ENCODE measurements around the gene ALAD.
"Not testable (repeated sequence)": the region's sequence is repeated elsewhere in the genome, so short reads cannot be mapped to it uniquely, and the experiment has no call there.

ALAD gene

DNA sequence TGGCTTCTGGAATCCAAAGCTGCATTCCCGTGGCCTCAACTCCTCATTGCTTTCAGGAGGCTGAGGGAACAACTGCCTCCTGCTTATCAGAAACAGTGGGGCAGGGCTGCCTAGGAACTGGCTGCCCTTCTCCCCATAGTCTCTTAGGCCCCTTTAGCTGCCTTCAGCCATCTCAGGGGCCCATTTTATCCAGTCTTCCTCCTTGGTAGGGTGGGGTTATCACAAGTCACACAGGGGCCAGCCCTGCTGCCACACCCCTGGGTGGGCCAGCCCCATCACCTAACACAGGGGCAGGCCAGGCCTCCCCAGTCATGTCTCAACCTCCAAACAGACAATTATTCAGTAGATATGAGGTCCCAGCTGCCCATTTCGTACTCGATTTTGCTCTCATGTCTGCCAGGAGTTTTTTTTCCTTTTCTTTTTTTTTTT is 3.9 kb downstream of the ALAD start:
- FAIRE-seq = no peak

DNA sequence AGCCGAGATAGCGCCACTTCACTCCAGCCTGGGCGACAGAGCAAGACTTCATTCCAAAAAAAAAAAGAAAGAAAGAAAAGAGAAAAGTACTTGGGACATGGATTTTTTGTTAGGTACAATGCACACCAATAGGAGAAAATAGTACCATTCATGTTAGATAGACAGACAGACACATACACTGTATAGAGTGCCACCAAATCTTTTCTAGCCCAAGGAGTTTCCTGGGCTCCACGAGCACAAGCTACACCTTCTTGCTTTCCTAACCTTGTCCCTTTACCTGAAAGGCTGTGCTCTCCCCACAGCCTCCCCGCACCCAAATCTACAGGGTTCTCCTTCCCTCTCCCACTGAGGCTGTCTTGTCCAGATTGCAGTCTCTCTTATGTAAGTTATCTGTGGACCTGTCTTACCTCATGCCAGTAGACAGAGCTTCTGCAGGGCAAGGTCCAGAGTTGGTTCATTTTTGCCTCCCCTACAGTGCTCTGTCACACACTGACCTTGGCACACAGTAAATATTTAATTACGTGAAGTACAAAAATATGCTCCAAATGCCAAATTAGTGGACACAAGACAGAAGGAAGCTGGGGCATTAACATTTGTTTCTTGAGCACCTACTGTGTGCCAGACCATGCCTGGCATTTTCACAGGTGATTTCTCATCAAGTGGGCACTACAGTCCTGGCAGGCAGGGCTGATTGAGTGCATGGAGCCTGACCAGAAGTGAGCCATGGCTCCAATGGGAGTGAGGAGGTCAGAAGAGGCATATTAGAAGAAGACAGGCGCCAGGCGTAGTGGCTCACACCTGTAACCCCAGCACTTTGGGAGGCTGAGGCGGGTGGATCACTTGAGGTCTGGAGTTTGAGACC is 5.9 kb downstream of the ALAD start:
- no peak for FAIRE-seq

DNA sequence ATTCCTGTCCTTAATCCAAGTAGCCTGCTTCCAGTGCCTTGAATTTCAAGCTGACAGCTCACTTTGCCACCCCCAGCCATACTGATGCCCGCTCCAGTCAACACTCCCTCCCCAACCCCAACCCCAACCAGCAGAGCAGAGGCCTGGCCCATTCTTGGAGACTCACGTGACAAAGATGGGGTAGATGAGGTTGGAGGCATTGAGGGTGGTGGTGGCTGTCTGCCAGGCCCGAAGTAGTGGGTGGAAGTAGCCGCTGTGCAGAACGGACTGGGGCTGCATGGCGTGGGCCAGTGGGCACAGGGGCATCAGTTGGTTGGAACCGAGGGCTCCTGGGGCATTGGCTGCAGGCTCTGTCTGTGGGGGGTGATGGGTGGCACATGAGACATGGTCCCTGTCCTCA is 7.8 kb downstream of the ALAD start:
- FAIRE-seq = no peak

DNA sequence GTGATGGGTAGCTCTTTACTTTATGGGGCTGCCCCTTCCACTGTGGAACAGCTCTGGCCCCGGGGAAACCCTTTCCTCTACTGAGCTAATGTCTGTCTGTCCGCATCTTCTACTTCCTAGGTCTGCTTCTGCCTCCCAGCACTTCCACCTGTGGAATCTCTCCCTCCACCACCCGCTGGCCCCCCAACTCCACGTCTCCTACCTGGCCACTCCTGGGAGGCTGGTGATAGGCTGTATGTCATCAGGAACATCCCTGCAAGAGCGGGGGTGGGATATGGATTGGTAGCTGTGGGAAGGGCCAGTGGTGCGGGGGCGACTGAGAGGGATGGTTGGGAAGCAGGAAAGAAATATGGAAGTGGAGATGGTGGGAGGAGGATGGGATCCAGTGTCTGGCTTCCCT is 9.2 kb downstream of the ALAD start:
- no peak for FAIRE-seq

DNA sequence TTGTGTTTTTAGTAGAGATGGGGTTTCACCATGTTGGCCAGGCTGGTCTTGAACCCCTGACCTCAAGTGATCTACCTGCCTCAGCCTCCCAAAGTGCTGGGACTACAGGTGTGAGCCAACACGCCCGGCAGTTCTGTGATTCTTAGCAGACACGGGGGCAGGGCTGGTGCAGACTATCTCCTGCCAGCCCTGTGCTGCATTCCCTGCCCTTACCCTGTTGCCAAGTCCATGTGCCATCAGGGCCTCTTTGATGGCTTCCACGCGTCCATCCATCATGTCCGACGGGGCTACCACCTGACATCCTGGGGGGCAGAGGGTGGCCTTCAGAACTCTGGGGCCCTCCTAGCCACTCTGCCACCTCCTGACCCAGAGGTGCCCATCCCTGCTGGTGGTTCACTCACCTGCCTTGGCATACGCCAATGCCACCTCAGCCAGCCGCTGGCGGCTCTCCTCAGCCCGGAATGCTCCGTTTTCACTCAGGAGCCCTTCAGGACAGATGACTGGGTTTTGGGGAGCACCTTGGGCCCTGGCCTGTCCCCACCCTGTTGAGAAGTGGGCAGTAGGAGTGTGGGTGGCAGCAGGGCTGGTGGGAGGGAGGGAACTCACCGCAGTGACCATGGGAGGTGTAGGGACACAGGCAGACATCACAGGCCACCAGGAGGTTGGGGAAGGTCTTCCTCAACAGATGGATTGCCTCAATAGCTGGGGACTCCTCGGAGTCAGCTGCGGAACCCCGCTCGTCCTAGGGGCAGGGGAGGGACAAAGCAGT is 10.7 kb downstream of the ALAD start:
- no peak for FAIRE-seq

DNA sequence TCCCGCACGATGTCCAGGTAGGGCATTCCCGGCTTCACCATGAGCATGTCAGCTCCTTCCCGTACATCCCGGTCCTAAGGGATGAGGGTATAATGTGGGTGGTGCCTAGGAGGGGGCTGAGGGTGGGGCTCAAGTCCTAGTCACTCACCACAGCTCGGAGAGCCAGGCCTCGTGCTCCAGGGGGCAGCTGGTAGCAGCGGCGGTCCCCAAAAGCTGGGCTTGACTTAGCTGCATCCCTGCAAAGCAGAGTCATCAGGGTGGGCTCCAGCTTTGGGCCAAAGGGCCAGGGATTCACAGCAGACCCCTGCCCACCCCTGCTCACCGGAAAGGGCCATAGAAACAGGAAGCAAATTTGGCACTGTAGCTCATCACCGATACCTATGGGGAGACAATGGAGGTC is 11.6 kb downstream of the ALAD start:
- no peak for FAIRE-seq

DNA sequence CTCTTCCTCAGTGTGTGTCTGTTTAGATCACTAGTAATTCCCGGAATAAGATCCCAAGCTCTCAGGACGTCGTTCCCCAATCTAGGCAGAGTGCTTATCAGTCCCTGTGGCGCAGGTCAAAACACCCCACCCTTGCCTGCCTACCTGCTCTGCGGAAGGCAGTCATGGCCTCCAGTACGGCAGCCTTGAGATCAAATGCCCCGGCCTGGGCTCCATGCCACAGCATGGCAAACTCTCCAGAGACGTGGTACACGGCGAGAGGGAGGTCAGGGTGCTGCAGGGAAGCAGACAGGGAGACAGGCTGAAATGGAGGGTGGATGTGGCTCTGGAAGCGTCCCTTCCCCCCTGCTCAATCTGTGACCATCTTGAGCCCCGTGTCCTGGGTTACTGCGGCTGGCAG is 12.3 kb downstream of the ALAD start:
- no peak for FAIRE-seq

DNA sequence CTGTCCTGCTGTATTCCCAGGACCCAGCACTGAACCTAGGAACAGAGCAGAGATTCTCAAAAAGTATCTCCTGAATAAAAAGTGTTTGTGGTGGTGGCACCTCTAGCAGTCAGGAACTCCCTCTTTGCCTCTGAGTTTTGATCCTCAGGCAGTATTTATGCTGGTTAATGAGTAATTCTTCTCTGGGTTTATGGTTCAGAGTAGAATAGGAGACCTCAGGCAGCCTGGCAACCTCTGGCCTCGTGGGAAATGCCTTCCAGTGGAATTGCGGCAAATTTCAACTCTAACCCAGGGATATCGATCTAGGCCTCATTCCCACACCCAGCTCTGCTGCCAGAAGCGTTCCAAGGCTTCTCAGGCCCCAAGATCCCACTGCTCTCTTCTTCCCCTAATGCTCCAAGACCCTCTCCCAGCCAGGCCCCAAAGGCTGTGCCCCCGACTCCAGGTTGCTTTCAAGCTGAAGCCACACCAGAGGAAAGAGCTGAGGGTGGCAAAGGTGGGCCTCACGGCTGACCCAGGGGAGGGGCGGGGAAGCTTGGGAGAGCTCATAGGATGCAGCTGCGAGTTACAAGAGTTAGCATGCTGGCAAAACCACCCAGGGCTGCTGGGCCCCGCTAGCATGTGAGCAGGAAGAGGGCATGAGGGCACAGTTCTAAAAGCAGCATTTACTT is 13.4 kb downstream of the ALAD start:
- no peak for FAIRE-seq

DNA sequence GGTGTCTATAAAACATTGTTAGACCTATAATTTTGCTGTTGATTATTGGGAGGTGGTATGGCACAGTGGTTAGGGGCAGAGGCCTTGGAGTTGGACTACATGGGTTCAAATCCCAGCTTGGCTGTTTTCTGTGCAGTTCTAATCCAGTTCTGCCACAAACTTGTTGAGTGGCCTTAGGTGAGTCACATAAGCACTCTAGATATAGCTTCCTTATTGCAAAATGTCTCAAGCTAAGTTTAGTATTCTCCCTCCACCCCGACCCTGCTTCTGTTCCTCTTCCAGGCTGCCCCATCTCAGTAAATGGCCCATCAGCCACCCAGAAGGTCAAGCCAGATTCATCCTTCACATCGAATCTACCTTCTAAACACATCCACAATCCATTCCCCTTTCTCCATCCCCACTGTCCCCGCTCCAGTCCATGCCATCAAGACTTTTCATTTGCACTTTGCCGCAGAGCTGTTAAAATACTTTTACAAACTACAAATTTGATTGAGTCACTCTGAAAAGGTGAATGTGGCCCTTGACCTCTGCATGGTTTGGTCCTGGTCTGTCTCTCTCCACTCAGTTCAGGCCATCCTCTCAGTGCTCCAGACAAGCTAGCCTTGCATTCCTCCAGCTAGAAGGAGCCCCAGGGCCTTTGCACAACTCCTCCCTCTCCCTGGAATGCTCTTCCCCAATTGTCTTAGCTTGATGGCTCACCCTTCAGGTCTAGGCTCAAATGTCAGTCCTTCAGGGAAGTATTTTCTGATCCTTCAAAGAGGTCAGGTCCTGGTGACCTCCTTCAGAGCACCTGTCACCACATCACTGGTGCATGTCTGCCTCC is 14.3 kb downstream of the ALAD start:
- FAIRE-seq = no peak

DNA sequence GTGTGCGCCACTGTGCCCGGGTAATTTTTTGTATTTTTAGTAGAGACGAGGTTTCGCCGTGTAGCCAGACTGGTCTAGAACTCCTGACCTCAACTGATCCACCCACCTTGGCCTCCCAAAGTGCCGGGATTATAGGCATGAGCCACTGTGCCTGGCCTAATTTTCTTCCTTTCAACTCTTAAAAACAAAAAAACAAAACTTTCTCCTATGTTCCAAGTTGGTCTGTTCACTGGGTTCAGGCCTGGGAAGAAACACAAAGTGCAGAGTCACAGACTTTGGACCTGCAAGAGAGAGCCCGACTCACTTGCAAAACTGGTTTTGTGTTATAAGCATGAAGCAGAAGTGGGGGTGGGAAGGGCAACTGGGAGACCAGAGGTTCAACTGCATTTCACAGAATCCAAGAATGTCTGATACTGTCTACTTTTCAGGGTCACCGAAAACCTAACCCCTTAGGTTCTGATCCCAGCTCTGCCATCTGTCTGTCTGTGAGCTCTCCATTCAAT is 19.1 kb downstream of the ALAD start:
- FAIRE-seq = no peak

DNA sequence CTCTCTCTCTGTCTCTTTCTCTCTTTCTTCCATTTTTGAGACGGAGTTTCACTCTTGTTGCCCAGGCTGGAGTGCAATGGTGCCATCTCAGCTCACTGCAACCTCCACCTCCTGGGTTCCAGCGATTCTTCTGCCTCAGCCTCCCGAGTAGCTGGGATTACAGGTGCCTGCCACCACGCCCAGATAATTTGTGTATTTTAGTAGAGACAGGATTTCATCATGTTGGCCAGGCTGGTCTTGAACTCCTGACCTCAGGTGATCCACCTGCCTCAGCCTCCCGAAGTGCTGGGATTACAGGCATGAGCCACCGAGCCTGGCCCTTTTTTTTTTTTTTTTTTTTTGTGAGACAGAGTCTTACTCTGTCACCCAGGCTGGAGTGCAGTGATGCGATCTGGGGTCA is 19.6 kb downstream of the ALAD start:
- not testable (repeated sequence) for FAIRE-seq

DNA sequence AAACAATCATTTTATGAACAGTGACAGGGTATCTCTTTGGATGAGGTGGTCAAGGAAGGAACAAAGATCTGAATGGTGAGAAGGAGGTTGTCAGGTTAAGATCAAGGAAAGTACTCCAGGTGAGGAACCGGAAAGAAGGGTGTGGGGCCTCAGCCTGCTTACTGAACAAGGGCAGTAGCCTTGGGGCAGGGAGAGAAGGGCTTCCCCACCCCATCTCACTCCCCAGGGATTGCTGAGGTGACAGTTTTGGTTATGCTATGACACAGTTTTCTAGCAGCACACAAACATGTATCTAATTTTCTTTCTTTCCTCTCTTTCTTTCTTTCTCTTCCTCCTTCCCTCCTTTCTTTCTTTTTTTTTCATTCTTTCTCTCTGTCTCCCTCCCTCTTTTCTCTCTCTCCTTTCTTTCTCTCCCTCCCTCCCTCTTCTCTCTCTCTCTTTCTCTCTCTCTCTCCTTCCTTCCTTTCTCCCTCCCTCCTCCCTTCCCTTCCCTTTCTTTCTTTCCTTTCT is 20.2 kb downstream of the ALAD start:
- no peak for FAIRE-seq

DNA sequence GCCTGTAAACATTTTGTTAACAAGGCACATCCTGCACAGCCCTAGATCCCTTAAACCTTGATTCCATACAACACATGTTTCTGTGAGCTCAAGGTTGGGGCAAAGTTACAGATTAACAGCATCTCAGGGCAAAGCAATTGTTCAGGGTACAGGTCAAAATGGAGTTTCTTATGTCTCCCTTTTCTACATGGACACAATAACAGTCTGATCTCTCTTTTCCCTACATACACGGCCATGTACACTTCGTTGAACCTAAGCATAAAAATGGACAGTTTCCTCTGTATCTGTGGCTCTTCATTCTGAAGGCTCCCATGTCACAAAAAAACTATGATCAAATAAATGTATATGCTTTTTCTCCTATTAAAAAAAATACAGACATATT is 21.3 kb downstream of the ALAD start:
- not testable (repeated sequence) for FAIRE-seq

DNA sequence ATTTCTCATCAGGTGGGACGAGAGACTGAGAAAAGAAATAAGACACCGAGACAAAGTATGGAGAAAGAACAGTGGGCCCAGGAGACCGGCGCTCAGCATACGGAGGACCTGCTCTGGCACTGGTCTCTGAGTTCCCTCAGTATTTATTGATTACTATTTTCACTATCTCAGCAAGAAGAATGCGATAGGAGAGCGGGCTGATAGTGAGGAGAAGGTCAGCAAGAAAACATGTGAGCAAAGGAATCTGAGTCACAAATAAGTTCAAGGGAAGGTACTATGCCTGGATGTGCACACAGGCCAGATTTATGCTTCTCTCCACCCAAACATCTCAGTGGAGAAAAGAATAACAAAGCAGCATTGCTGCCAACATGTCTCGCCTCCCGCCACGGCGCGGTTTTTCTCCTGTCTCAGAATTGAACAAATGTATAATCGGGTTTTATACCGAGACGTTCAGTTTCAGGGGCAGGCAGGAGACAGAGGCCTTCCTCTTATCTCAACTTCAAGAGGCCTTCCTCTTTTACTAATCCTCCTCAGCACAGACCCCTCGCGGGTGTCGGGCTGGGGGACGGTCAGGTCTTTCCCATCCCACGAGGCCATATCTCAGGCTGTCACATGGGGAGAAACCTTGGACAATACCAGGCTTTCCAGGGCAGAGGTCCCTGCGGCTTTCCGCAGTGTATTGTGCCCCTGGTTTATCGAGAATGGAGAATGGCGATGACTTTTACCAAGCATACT is 21.8 kb downstream of the ALAD start:
- not testable (repeated sequence) for FAIRE-seq

DNA sequence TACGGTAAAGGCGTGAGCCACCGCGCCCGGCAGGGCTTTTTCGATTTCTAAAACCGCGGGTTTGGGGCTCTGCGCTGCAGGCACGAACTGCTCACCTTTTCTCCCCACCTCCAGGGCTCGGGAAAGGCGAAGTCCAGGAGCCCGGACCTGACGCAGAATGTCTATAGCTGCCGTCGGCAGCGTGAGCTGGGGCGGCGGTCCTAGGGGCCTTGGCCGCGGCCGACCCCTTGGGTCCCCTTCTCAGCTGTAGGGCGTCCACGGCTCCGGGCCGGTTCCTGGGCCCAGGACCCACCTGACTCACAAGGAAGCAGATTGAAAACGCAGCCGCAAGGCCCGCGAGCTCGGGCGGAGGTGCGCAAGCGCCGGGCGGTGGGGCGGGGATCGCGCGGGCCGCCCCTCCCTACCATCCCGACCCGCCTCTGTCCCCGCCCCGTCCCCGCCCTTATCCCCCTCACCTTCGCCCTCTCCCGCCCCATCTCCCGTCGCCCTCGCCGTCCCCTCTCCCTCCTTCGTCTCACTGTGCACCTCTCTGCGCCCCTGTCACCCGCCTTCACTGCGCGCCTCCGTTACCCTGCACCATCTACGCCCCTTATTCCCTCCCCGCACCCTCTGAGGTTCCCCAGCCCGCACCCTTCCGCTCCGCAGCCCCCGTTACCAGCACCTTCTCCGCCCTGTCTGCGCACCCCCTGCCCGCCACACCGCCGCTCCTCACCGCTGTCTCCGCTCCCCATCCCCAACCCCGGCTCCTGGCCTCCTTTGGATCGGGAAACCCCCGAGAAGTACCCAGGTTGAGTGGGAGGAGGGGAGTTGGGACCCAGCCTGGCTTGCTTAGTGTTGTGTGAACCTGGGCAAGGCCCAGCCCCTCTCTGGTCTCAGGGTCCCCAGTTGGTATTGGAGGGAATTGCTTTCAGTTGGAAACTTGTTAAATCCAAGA is 24.2 kb downstream of the ALAD start, which contains the start of gene HDHD3:
TSS of gene HDHD3 (minus strand) at position 353 of the 934 bp plus-strand sequence. CDS start 2,632 bp downstream, outside the sequence.
- no peak for FAIRE-seq

DNA sequence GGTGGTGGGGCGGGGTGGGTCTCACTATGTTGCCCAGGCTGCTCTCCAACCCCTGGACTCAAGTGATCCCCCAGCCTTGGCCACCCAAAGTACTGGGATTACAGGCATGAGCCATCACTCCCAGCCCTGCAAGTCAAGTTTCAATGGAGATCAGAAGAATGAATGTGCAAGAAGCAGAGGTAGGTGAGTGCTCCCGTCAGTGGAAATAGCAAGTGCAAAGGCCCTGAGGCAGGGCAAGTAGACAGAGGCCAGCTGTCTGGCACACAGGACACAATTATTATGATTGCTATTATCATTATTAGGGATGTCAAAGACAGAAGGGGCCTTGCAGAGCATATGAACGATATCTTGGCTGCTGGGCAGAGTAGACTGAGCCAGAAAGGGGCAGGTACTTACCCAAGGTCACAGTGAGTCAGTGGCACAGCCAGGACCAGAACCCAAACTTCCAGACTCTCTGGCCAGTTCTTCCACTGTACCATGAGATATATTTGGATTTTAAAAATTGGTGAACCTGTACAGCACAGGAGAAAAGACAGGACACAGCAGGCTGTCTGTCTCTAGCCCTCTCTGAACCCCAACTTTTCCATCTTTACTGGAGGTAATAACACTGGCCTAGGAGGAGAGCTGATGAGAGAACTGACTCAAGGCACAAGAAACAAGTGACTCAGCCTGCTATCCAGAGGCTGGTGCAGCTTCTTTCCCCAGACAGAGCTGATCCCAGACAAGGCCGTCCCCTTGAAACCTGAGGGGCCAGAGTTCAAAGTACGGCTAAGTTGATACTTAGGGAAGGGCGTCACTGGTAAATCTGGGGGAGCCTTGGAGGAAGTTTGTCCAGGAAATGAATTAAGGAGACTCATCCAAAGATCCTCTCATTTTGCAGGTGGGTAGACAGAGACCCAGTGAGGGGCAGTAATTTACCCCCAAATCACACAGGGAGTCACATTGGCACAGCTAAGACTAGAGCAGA is 25.7 kb downstream of the ALAD start:
- FAIRE-seq = no peak

DNA sequence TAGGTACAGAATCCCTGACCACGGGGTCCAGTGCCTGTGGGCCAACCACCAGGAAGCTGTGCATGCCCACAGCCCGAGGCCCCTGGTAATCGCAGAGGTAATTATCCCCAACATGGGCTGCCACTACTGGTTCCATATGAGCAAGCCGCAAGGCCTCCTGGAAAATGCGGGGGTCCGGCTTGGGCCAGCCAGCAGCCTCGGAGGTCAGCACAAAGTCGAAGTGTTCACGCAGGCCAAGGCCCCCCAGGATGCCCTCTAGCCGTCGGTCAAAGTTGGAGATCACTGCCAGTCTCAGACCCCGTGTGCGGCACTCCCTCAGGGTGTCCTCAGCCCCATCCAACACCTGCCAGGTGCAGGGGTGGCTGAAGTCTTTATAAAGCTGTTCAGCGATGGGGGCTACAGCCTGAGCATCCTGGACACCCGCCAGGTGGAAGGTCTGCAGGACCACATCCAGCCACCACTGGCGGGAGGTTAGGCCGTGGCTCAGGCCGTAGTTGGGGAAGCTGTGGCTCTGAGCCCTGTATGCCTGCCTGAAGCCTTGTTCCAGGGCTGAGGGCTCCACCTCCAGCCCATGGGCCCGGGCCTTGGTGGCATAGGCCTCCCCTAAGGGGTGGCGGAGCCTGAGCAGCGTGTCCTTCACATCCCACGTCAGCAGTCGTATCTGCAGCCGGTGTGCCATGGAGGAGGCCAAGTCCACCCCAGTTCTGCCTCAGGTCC is 27.2 kb downstream of the ALAD start:
- no peak for FAIRE-seq

DNA sequence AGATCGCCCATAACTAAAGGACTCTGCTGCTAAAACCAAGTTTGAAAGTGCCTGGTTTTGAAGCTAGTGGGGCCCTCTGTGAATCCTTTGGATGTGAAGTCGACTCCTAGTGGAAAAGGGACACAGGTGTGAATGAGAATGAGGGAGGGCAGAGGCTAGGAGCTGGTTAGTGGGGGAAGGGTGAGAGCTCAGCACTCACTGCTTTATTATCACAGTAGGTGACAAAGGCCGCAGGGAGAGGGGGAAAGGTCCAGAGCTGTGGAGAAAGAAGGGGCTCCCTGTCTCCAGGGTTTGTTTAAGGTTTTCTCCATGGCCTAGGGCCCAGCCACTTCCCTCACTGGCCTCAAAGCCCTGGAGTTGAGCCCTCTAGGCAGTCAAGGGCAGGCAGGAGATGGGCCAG is 27.8 kb downstream of the ALAD start:
- no peak for FAIRE-seq

All from TTC549 (cell line).